GM12872 (cell line): ENCODE results near the gene GFI1B.

Experiments used
- CTCF ChIP-seq: IDR thresholded peaks from 3 replicates; pipeline ENCODE4 v1.5.1; 2011; ENCODE audit warnings: low read depth, mild to moderate bottlenecking, low read length, moderate library complexity; ENCODE audit not compliant: insufficient read depth

The GFI1B gene

GRCh38 chr9:132983491-132984201, 5.2 kb downstream of the GFI1B start:
- TF ChIP-seq CTCF, result no peak

GRCh38 chr9:132984202-132985070, 5.9 kb downstream of the GFI1B start:
- TF ChIP-seq CTCF, result no peak

DNA sequence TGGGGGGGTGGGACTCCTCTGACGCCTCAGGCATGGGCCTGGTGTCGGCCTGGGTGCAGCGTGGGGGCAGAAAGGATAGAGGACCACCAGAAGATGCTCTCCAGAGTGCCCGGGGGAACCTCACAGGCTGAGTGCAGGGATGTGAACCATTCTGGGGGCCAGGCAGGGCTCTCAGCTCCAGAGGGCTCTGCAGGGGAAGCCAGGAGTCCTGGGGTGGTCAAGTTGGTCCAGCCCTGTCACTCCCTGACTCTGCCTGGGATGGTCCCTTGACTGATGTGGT, 6.5 kb downstream of the GFI1B start:
- no peak for TF ChIP-seq CTCF

GRCh38 chr9:132985489-132985888, 7.0 kb downstream of the GFI1B start:
- no peak for TF ChIP-seq CTCF

DNA sequence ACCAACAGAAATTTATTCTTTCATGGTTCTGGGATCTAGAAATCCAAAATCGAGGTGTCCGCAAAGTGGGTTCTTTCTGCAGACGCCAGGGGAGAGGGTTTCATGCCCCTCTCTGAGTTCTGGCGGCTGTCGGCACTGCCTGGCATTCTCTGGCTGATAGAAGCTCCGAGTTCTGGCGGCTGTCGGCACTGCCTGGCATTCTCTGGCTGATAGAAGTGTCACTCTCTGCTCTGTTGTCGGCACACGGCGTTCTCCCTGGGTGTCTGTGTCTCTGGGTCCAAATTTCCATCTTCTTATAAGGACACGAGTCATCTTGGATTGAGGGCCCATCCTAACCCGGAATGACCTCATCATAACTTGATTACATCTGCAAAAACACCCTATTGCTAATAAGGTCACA, 7.6 kb downstream of the GFI1B start:
- no peak for TF ChIP-seq CTCF

GRCh38 chr9:132986640-132987620, 8.4 kb downstream of the GFI1B start:
- TF ChIP-seq CTCF, result no peak
